Osteoblast (primary cell): ENCODE results near the gene CWH43. TPM values are rescaled to one million over a fixed set of nuclear protein-coding genes. Genes with fewer than 3 reads are reported as not detected.
"Not testable (repeated sequence)": the region's sequence is repeated elsewhere in the genome, so short reads cannot be mapped to it uniquely, and the experiment has no call there.

Source experiments
- DNase-seq: peaks from one replicate; pipeline ENCODE4 v3.0.0; 2011; ENCODE audit warnings: low spot score, mixed read lengths; ENCODE audit not compliant: insufficient read length; ENCODE audit errors: missing footprints
- H2AFZ ChIP-seq: 2 replicates; pipeline ENCODE4 v1.6.0; 2011; ENCODE audit warnings: mild to moderate bottlenecking, low read length
- H3K27ac ChIP-seq: 2 replicates; pipeline ENCODE4 v1.5.1; 2011; ENCODE audit warnings: mild to moderate bottlenecking, low read depth, low read length, moderate library complexity
- H3K27me3 ChIP-seq: 2 replicates; pipeline ENCODE4 v1.6.0; 2012; ENCODE audit warnings: mild to moderate bottlenecking, control low read depth, inconsistent platforms, low read length, moderate library complexity; ENCODE audit not compliant: insufficient read depth
- H3K36me3 ChIP-seq: 2 replicates; pipeline ENCODE4 v1.5.1; 2011; ENCODE audit warnings: mild to moderate bottlenecking, low read length, control low read depth, moderate library complexity; ENCODE audit not compliant: insufficient read depth
- H3K4me1 ChIP-seq: 2 replicates; pipeline ENCODE4 v1.5.1; 2011; ENCODE audit warnings: mild to moderate bottlenecking, low read length, control low read depth, moderate library complexity; ENCODE audit not compliant: insufficient read depth
- H3K4me2 ChIP-seq: 2 replicates; pipeline ENCODE4 v1.6.0; 2011; ENCODE audit warnings: mild to moderate bottlenecking, low read length; ENCODE audit not compliant: insufficient read depth
- H3K4me3 ChIP-seq: fragments of 200-600 bp; sonication (generic); 3 replicates; pipeline ENCODE4 v1.5.1; 2012; ENCODE audit warnings: mild to moderate bottlenecking, low read length, inconsistent platforms; ENCODE audit not compliant: insufficient read depth
- H3K79me2 ChIP-seq: 2 replicates; pipeline ENCODE4 v1.6.0; 2012; ENCODE audit warnings: mild to moderate bottlenecking, low read length, control low read depth, inconsistent platforms; ENCODE audit not compliant: insufficient read depth
- H3K9me3 ChIP-seq: 2 replicates; pipeline ENCODE4 v1.5.1; 2011; ENCODE audit warnings: low read depth, low read length, control low read depth
- H4K20me1 ChIP-seq: 2 replicates; pipeline ENCODE4 v1.6.0; 2012; ENCODE audit warnings: mild to moderate bottlenecking, low read length, control low read depth; ENCODE audit not compliant: insufficient read depth
- total RNA-seq: library from RNA; depleted of rRNA; stranded (reverse); fragments of >200 nt; gene quantifications from 2 replicates; pipeline ENCODE4 v1.2.3, GENCODE V29; 2012

Gene CWH43
- total RNA-seq, 1 donor, result not detected

DNA sequence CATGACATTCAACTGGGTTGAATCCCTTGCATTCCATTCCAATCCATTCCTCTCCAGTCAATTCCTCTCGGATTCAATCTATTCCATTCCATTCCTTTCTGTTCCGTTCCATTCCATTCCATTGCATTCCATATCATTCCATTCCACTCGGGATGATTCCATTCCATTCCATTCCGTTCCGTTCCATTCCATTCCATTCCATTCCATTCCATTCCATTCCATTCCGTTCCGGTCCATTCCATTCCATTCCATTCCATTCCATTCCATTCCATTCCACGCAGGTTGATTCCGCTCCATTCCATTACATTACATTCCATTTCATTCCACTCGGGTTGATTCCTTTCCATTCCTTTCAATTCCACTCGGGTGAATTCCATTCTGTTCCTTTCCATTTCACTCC is 111.4 kb downstream of the CWH43 start:
- DNase-seq, H3K4me3 ChIP-seq, H3K4me1 ChIP-seq, H3K36me3 ChIP-seq, H2AFZ ChIP-seq, H4K20me1 ChIP-seq, H3K27ac ChIP-seq, H3K27me3 ChIP-seq, H3K79me2 ChIP-seq, H3K4me2 ChIP-seq: not testable (repeated sequence)
- H3K9me3 ChIP-seq, result peaks cover 28% of the 10 kb centered on the region

- not testable (repeated sequence) for H3K27ac ChIP-seq, H3K4me2 ChIP-seq, H3K27me3 ChIP-seq, H3K4me1 ChIP-seq, DNase-seq, H3K79me2 ChIP-seq, H3K36me3 ChIP-seq, H3K4me3 ChIP-seq, H4K20me1 ChIP-seq, H2AFZ ChIP-seq
- peaks cover 28% of the 10 kb centered on the region for H3K9me3 ChIP-seq
Observed at GRCh38 chr4:49098034-49098759, 112.1 kb downstream of the CWH43 start.

- not testable (repeated sequence) for H3K4me2 ChIP-seq, H3K79me2 ChIP-seq, H3K4me3 ChIP-seq, DNase-seq, H3K4me1 ChIP-seq, H3K27me3 ChIP-seq, H2AFZ ChIP-seq, H3K27ac ChIP-seq, H4K20me1 ChIP-seq, H3K36me3 ChIP-seq
- H3K9me3 ChIP-seq, result peaks cover 35% of the 10 kb centered on the region
Observed at GRCh38 chr4:49099831-49100444, 113.9 kb downstream of the CWH43 start.

- DNase-seq, H3K27me3 ChIP-seq, H3K4me3 ChIP-seq, H3K4me1 ChIP-seq, H3K36me3 ChIP-seq, H2AFZ ChIP-seq, H4K20me1 ChIP-seq, H3K4me2 ChIP-seq, H3K27ac ChIP-seq, H3K79me2 ChIP-seq: not testable (repeated sequence)
- peaks cover 33% of the 10 kb centered on the region for H3K9me3 ChIP-seq
Observed at GRCh38 chr4:49102344-49102898, 116.3 kb downstream of the CWH43 start.

GRCh38 chr4:49103436-49104136 is 117.5 kb downstream of the CWH43 start:
- not testable (repeated sequence) for H3K4me2 ChIP-seq, H2AFZ ChIP-seq, H3K79me2 ChIP-seq, H3K36me3 ChIP-seq, H3K4me1 ChIP-seq, H3K4me3 ChIP-seq, DNase-seq, H3K27me3 ChIP-seq, H4K20me1 ChIP-seq, H3K27ac ChIP-seq
- peaks cover 29% of the 10 kb centered on the region for H3K9me3 ChIP-seq

DNA sequence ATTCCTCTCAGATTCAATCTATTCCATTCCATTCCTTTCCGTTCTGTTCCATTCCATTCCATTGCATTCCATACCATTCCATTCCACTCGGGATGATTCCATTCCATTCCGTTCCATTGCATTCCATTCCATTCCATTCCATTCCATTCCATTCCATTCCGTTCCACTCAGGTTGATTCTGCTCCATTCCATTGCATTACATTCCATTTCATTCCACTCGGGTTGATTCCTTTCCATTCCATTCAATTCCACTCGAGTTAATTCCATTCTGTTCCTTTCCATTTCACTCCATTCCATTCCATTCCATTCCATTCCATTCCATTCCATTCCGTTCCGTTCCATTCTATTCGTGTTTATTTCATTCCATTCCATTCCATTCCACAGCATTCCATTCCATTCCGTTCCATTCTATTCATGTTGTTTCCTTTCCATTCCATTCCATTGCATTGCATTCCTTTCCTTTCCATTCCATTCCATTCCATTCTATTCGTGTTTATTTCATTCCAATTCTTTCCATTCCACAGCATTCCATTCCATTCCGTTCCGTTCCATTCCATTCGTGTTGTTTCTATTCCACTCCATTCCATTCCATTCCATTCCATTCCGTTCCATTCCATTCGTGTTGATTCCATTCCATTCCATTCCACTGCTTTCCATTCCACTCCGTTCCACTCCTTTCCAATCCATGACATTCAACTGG is 118.3 kb downstream of the CWH43 start:
- not testable (repeated sequence) for H3K27ac ChIP-seq, H2AFZ ChIP-seq, H3K27me3 ChIP-seq, H4K20me1 ChIP-seq, DNase-seq, H3K4me1 ChIP-seq, H3K4me3 ChIP-seq, H3K79me2 ChIP-seq, H3K36me3 ChIP-seq, H3K4me2 ChIP-seq
- peaks cover 30% of the 10 kb centered on the region for H3K9me3 ChIP-seq

GRCh38 chr4:49105248-49105904 is 119.3 kb downstream of the CWH43 start:
- not testable (repeated sequence) for DNase-seq, H4K20me1 ChIP-seq, H3K27ac ChIP-seq, H3K4me1 ChIP-seq, H3K79me2 ChIP-seq, H3K36me3 ChIP-seq, H2AFZ ChIP-seq, H3K27me3 ChIP-seq, H3K4me3 ChIP-seq, H3K4me2 ChIP-seq
- H3K9me3 ChIP-seq, result peaks cover 26% of the 10 kb centered on the region

GRCh38 chr4:49107262-49107661 is 121.2 kb downstream of the CWH43 start:
- DNase-seq, H3K36me3 ChIP-seq, H3K27ac ChIP-seq, H3K27me3 ChIP-seq, H2AFZ ChIP-seq, H3K4me1 ChIP-seq, H3K79me2 ChIP-seq, H3K4me2 ChIP-seq, H4K20me1 ChIP-seq, H3K4me3 ChIP-seq: not testable (repeated sequence)
- peaks cover 30% of the 10 kb centered on the region for H3K9me3 ChIP-seq
